Trophoblast cell (in vitro differentiated cells and primary cell): Measurements from ENCODE around the gene PPP2R5E.

Source experiments
- DNase-seq, 2 donors: peaks; one replicate each; pipeline ENCODE4 v3.0.0-alpha.2; 2016
- H2AFZ ChIP-seq: 2 replicates; pipeline ENCODE4 v1.6.1; 2013; ENCODE audit warnings: low read length, moderate library complexity, mild to moderate bottlenecking; ENCODE audit not compliant: insufficient read depth, poor library complexity
- H2AK5ac ChIP-seq: 2 replicates; pipeline ENCODE4 v1.6.1; 2013; ENCODE audit warnings: mild to moderate bottlenecking, low read length
- H2BK120ac ChIP-seq: 2 replicates; pipeline ENCODE4 v1.6.1; 2013; ENCODE audit warnings: low read length, mild to moderate bottlenecking, moderate library complexity; ENCODE audit not compliant: insufficient read depth, poor library complexity
- H2BK12ac ChIP-seq: 2 replicates; pipeline ENCODE4 v1.6.1; 2013; ENCODE audit warnings: mild to moderate bottlenecking, low read length, moderate library complexity
- H2BK5ac ChIP-seq: 2 replicates; pipeline ENCODE4 v1.6.1; 2013; ENCODE audit warnings: low read length, low read depth, moderate library complexity, mild to moderate bottlenecking; ENCODE audit not compliant: poor library complexity
- H3K14ac ChIP-seq: 2 replicates; pipeline ENCODE4 v1.6.1; 2013; ENCODE audit warnings: mild to moderate bottlenecking, low read length
- H3K18ac ChIP-seq: 2 replicates; pipeline ENCODE4 v1.6.1; 2013; ENCODE audit warnings: mild to moderate bottlenecking, low read length
- H3K23ac ChIP-seq: 2 replicates; pipeline ENCODE4 v1.6.1; 2013; ENCODE audit warnings: low read length
- H3K27ac ChIP-seq: 2 replicates; pipeline ENCODE4 v1.5.1; 2013; ENCODE audit warnings: low read depth, mild to moderate bottlenecking, inconsistent platforms, low read length, moderate library complexity
- H3K27me3 ChIP-seq: 2 replicates; pipeline ENCODE4 v1.6.1; 2013; ENCODE audit warnings: inconsistent platforms, mild to moderate bottlenecking, low read length, moderate library complexity; ENCODE audit not compliant: insufficient read depth
- H3K36me3 ChIP-seq, 2 experiments: 1 replicate in 1 of 2; 2 replicates in 1 of 2; pipeline ENCODE4 v1.6.1; 2013; ENCODE audit warnings: low read length in 2 of 2, mild to moderate bottlenecking in 2 of 2, moderate library complexity in 1 of 2; ENCODE audit not compliant: insufficient read depth in 2 of 2, control insufficient read depth in 1 of 2
- H3K4ac ChIP-seq: 2 replicates; pipeline ENCODE4 v1.6.1; 2013; ENCODE audit warnings: low read depth, mild to moderate bottlenecking, low read length, moderate library complexity
- H3K4me1 ChIP-seq, 2 experiments: 1 replicate in 1 of 2; 2 replicates in 1 of 2; pipeline ENCODE4 v1.6.1; 2013; ENCODE audit warnings: low read length in 2 of 2, mild to moderate bottlenecking in 2 of 2, moderate library complexity in 1 of 2; ENCODE audit not compliant: insufficient read depth in 2 of 2, control insufficient read depth in 1 of 2
- H3K4me2 ChIP-seq: 2 replicates; pipeline ENCODE4 v1.6.1; 2013; ENCODE audit warnings: inconsistent platforms, mild to moderate bottlenecking, low read length, moderate library complexity
- H3K4me3 ChIP-seq: 2 replicates; pipeline ENCODE4 v1.5.1; 2013; ENCODE audit warnings: mild to moderate bottlenecking, low read depth, low read length, inconsistent platforms
- H3K79me1 ChIP-seq: one replicate; pipeline ENCODE4 v1.6.1; 2013; ENCODE audit warnings: low read length
- H3K79me2 ChIP-seq: 2 replicates; pipeline ENCODE4 v1.6.1; 2013; ENCODE audit warnings: low read length, mild to moderate bottlenecking; ENCODE audit not compliant: control insufficient read depth, insufficient read depth, poor library complexity
- H3K9ac ChIP-seq: 2 replicates; pipeline ENCODE4 v1.6.1; 2013; ENCODE audit warnings: mild to moderate bottlenecking, low read length
- H3K9me3 ChIP-seq: 2 replicates; pipeline ENCODE4 v1.6.1; 2013; ENCODE audit warnings: low read depth, mild to moderate bottlenecking, control low read depth, inconsistent platforms, low read length; ENCODE audit not compliant: insufficient read depth
- H4K12ac ChIP-seq: 2 replicates; pipeline ENCODE4 v1.6.1; 2013; ENCODE audit warnings: low read depth, mild to moderate bottlenecking, low read length, moderate library complexity
- H4K8ac ChIP-seq: 2 replicates; pipeline ENCODE4 v1.6.1; 2013; ENCODE audit warnings: low read depth, mild to moderate bottlenecking, low read length, moderate library complexity
- H4K91ac ChIP-seq: one replicate; pipeline ENCODE4 v1.6.1; 2013; ENCODE audit warnings: low read depth, mild to moderate bottlenecking, low read length, moderate library complexity
- WGBS: extraction: QIAGEN DNeasy Blood & Tissue Kit; methylation state at CpG from one replicate; pipeline ENCODE4 v1.1.7; 2013; ENCODE audit warnings: missing lambda C conversion rate; ENCODE audit not compliant: insufficient read length, insufficient coverage; ENCODE audit errors: extremely low coverage; 5-methylcytosine and 5-hydroxymethylcytosine counted together

Gene PPP2R5E

GRCh38 chr14:63361790-63362189, 181.4 kb downstream of the PPP2R5E start:
- H3K4me2 ChIP-seq, result no peak overlapping the region
- no peaks in the 10 kb centered on the region for H3K79me2 ChIP-seq
- H3K4me3 ChIP-seq, result no peak overlapping the region
- no peak overlapping the region for H4K8ac ChIP-seq
- H2AK5ac ChIP-seq, result no peak overlapping the region
- H3K27me3 ChIP-seq, result no peaks in the 10 kb centered on the region
- H3K79me1 ChIP-seq, result no peaks in the 10 kb centered on the region
- no peak overlapping the region for H3K9ac ChIP-seq
- H4K12ac ChIP-seq, result no peak overlapping the region
- no peak overlapping the region for H4K91ac ChIP-seq
- no peak overlapping the region for H2BK120ac ChIP-seq
- no CpG with 5 or more reads among the region's 4 CpGs for WGBS
- H3K14ac ChIP-seq, result no peak overlapping the region
- no peaks in the 10 kb centered on the region for H3K36me3 ChIP-seq
- no peak overlapping the region for H3K23ac ChIP-seq
- H3K18ac ChIP-seq, result no peak overlapping the region
- H2BK5ac ChIP-seq, result no peak overlapping the region
- H3K4me1 ChIP-seq, result no peaks in the 10 kb centered on the region
- no peak overlapping the region for H3K4ac ChIP-seq
- no peak overlapping the region for H2BK12ac ChIP-seq
- no peak overlapping the region for H3K27ac ChIP-seq
- H2AFZ ChIP-seq, result no peak overlapping the region
- DNase-seq, result no peak
- no peaks in the 10 kb centered on the region for H3K9me3 ChIP-seq

- H3K4me2 ChIP-seq, result no peak overlapping the region
- H3K18ac ChIP-seq, result no peak overlapping the region
- no peak overlapping the region for H3K9ac ChIP-seq
- no peak overlapping the region for H2BK5ac ChIP-seq
- H3K36me3 ChIP-seq, result no peaks in the 10 kb centered on the region
- no peak overlapping the region for H3K4me3 ChIP-seq
- no peak overlapping the region for H4K8ac ChIP-seq
- H3K14ac ChIP-seq, result no peak overlapping the region
- H3K23ac ChIP-seq, result no peak overlapping the region
- H3K27ac ChIP-seq, result no peak overlapping the region
- WGBS, result no CpG with 5 or more reads among the region's 7 CpGs
- H4K91ac ChIP-seq, result no peak overlapping the region
- no peak overlapping the region for H2BK12ac ChIP-seq
- no peaks in the 10 kb centered on the region for H3K79me2 ChIP-seq
- H3K79me1 ChIP-seq, result no peaks in the 10 kb centered on the region
- no peaks in the 10 kb centered on the region for H3K27me3 ChIP-seq
- no peak for DNase-seq
- no peak overlapping the region for H4K12ac ChIP-seq
- H3K4me1 ChIP-seq, result peaks cover 0 to 3% of the 10 kb centered on the region in 2 experiments
- H2BK120ac ChIP-seq, result no peak overlapping the region
- no peak overlapping the region for H2AFZ ChIP-seq
- H3K9me3 ChIP-seq, result no peaks in the 10 kb centered on the region
- H3K4ac ChIP-seq, result no peak overlapping the region
- no peak overlapping the region for H2AK5ac ChIP-seq
These were observed 185.3 kb downstream of the PPP2R5E start for GRCh38 chr14:63357841-63358240.

- H2BK5ac ChIP-seq, result no peak overlapping the region
- WGBS, result no CpG with 5 or more reads among the region's 3 CpGs
- no peaks in the 10 kb centered on the region for H3K4me1 ChIP-seq
- no peak overlapping the region for H2AFZ ChIP-seq
- no peak overlapping the region for H4K8ac ChIP-seq
- H3K36me3 ChIP-seq, result no peaks in the 10 kb centered on the region
- H3K27ac ChIP-seq, result no peak overlapping the region
- H3K18ac ChIP-seq, result no peak overlapping the region
- no peaks in the 10 kb centered on the region for H3K79me2 ChIP-seq
- no peak overlapping the region for H2BK12ac ChIP-seq
- no peak overlapping the region for H2AK5ac ChIP-seq
- DNase-seq, result no peak
- H3K79me1 ChIP-seq, result no peaks in the 10 kb centered on the region
- H3K9ac ChIP-seq, result no peak overlapping the region
- no peak overlapping the region for H3K4ac ChIP-seq
- H4K91ac ChIP-seq, result no peak overlapping the region
- H3K9me3 ChIP-seq, result peaks cover 2% of the 10 kb centered on the region
- H2BK120ac ChIP-seq, result no peak overlapping the region
- H3K27me3 ChIP-seq, result no peaks in the 10 kb centered on the region
- no peak overlapping the region for H3K4me2 ChIP-seq
- H3K14ac ChIP-seq, result no peak overlapping the region
- H4K12ac ChIP-seq, result no peak overlapping the region
- H3K23ac ChIP-seq, result no peak overlapping the region
- H3K4me3 ChIP-seq, result no peak overlapping the region
These were observed 197.4 kb downstream of the PPP2R5E start for GRCh38 chr14:63345826-63346225.

- no peak overlapping the region for H4K8ac ChIP-seq
- H2AFZ ChIP-seq, result no peak overlapping the region
- no peaks in the 10 kb centered on the region for H3K36me3 ChIP-seq
- H3K9ac ChIP-seq, result no peak overlapping the region
- no peak overlapping the region for H2BK5ac ChIP-seq
- no peak overlapping the region for H3K14ac ChIP-seq
- no peak overlapping the region for H2BK120ac ChIP-seq
- H3K4ac ChIP-seq, result no peak overlapping the region
- no peak overlapping the region for H3K18ac ChIP-seq
- H3K27me3 ChIP-seq, result no peaks in the 10 kb centered on the region
- H2AK5ac ChIP-seq, result no peak overlapping the region
- no CpG with 5 or more reads among the region's 4 CpGs for WGBS
- H3K4me2 ChIP-seq, result no peak overlapping the region
- H3K23ac ChIP-seq, result no peak overlapping the region
- H4K12ac ChIP-seq, result no peak overlapping the region
- H3K79me2 ChIP-seq, result no peaks in the 10 kb centered on the region
- no peak overlapping the region for H3K27ac ChIP-seq
- no peak overlapping the region for H2BK12ac ChIP-seq
- no peak overlapping the region for H4K91ac ChIP-seq
- no peaks in the 10 kb centered on the region for H3K79me1 ChIP-seq
- H3K9me3 ChIP-seq, result peaks cover 2% of the 10 kb centered on the region
- no peaks in the 10 kb centered on the region for H3K4me1 ChIP-seq
- DNase-seq, result no peak
- H3K4me3 ChIP-seq, result no peak overlapping the region
These were observed 198.8 kb downstream of the PPP2R5E start for GRCh38 chr14:63344336-63344735.
